ENCODE measurements around the gene PTPRG. TPM values are rescaled to one million over a fixed set of nuclear protein-coding genes. Genes with fewer than 3 reads are reported as not detected.

Gene PTPRG
- total RNA-seq, 1 experiment from 2014 or later, result 0.74 TPM

DNA sequence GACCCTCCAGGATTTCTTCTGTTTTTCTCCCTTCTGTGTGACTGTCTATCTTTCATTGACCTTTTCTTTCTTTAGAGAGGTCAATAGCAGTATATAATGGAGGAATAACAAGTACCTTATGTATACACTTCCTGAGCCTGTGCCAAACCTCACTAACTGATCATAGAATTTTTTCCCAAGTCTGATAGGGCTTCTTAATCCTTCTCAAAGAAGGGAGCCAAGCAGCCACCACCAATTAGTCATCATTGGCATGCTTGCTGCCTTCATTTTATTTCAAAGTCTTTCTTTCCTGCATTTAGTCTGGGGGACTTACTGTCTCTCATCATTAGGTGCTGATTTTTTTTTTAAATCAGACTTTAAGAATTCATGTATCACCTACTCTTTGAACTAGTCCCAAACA is 485.0 kb downstream of the PTPRG start:
- Histone ChIP-seq H3K27ac (ENCODE audit: low read length) (no peak overlapping the region), H3K4me1 (ENCODE audit: control insufficient read depth, insufficient read depth, low read length) (no peaks in the 10 kb centered on the region), H3K36me3 (ENCODE audit: control insufficient read depth, insufficient read depth, low read length) (no peaks in the 10 kb centered on the region), H3K27me3 (ENCODE audit: control insufficient read depth, insufficient read depth, low read length) (no peaks in the 10 kb centered on the region), H3K4me3 (ENCODE audit: low read depth in 2 of 2, low read length in 2 of 2) (no peak overlapping the region), H3K9me3 (ENCODE audit: control insufficient read depth, insufficient read depth, low read depth, low read length) (no peaks in the 10 kb centered on the region)
- ChIA-PET CTCF (no interaction called here), POLR2A (no interaction called here)
- DNase-seq (ENCODE audit: low read depth, low spot score), result no peak
- no TSS peak for BruUV-seq (replicated peaks)
- intact Hi-C loops (cut with micrococcal nuclease; ENCODE audit: unreplicated experiment) (no loop called here), in situ Hi-C loops (cut with HindIII; ENCODE audit: low pct_unique_long_range_greater_than_20kb, low sequenced_read_pairs) (no loop called here)
- no peak for ATAC-seq
- TF ChIP-seq POLR2AphosphoS5 (IDR thresholded peaks at IDR 0.05; ENCODE audit: low read depth, low read length) (no peak), SIN3A (IDR thresholded peaks at IDR 0.05; ENCODE audit: borderline replicate concordance, insufficient read depth, low read depth, low read length) (no peak), TCF7L2 (IDR thresholded peaks at IDR 0.05; ENCODE audit: low read depth, low read length) (no peak)
- TF ChIP-seq, protein P1, sequence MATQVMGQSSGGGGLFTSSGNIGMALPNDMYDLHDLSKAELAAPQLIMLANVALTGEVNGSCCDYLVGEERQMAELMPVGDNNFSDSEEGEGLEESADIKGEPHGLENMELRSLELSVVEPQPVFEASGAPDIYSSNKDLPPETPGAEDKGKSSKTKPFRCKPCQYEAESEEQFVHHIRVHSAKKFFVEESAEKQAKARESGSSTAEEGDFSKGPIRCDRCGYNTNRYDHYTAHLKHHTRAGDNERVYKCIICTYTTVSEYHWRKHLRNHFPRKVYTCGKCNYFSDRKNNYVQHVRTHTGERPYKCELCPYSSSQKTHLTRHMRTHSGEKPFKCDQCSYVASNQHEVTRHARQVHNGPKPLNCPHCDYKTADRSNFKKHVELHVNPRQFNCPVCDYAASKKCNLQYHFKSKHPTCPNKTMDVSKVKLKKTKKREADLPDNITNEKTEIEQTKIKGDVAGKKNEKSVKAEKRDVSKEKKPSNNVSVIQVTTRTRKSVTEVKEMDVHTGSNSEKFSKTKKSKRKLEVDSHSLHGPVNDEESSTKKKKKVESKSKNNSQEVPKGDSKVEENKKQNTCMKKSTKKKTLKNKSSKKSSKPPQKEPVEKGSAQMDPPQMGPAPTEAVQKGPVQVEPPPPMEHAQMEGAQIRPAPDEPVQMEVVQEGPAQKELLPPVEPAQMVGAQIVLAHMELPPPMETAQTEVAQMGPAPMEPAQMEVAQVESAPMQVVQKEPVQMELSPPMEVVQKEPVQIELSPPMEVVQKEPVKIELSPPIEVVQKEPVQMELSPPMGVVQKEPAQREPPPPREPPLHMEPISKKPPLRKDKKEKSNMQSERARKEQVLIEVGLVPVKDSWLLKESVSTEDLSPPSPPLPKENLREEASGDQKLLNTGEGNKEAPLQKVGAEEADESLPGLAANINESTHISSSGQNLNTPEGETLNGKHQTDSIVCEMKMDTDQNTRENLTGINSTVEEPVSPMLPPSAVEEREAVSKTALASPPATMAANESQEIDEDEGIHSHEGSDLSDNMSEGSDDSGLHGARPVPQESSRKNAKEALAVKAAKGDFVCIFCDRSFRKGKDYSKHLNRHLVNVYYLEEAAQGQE (IDR thresholded peaks at IDR 0.05; ENCODE audit: insufficient read depth in 1 of 2, low read depth in 2 of 2, low read length in 1 of 2), result no peak
- TF ChIP-seq, protein P2, sequence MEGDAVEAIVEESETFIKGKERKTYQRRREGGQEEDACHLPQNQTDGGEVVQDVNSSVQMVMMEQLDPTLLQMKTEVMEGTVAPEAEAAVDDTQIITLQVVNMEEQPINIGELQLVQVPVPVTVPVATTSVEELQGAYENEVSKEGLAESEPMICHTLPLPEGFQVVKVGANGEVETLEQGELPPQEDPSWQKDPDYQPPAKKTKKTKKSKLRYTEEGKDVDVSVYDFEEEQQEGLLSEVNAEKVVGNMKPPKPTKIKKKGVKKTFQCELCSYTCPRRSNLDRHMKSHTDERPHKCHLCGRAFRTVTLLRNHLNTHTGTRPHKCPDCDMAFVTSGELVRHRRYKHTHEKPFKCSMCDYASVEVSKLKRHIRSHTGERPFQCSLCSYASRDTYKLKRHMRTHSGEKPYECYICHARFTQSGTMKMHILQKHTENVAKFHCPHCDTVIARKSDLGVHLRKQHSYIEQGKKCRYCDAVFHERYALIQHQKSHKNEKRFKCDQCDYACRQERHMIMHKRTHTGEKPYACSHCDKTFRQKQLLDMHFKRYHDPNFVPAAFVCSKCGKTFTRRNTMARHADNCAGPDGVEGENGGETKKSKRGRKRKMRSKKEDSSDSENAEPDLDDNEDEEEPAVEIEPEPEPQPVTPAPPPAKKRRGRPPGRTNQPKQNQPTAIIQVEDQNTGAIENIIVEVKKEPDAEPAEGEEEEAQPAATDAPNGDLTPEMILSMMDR (IDR thresholded peaks at IDR 0.05), result no peak

DNA sequence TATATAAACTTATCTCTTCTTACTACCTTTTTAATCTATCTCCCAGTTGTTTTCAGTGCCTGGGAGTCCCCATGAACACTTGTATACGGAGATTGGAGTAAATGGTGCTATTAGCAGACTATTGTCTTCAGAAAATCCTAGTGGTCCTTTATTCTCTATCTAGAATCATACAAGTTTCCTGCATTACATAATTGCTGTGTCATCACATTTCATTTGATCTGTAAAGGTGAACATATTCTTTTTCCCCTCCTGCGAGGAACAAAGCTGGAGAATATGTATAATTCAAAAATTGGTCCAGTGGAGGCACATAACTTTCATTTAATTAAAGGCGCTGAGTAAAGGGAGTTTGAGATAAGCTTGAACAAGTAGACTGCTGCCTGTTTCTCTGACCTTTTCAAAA is 487.2 kb downstream of the PTPRG start:
- ATAC-seq (no peak), DNase-seq (ENCODE audit: low read depth, low spot score) (no peak)
- Histone ChIP-seq H3K9me3 (ENCODE audit: control insufficient read depth, insufficient read depth, low read depth, low read length) (no peaks in the 10 kb centered on the region), H3K4me3 (ENCODE audit: low read depth in 2 of 2, low read length in 2 of 2) (no peak overlapping the region), H3K4me1 (ENCODE audit: control insufficient read depth, insufficient read depth, low read length) (no peaks in the 10 kb centered on the region), H3K36me3 (ENCODE audit: control insufficient read depth, insufficient read depth, low read length) (no peaks in the 10 kb centered on the region), H3K27me3 (ENCODE audit: control insufficient read depth, insufficient read depth, low read length) (no peaks in the 10 kb centered on the region), H3K27ac (ENCODE audit: low read length) (no peak overlapping the region)
- in situ Hi-C loops (cut with HindIII; ENCODE audit: low pct_unique_long_range_greater_than_20kb, low sequenced_read_pairs), result no loop called here
- intact Hi-C loops (cut with micrococcal nuclease; ENCODE audit: unreplicated experiment), result no loop called here
- BruUV-seq (replicated peaks), result no TSS peak
- ChIA-PET CTCF (no interaction called here), POLR2A (no interaction called here)
- TF ChIP-seq POLR2AphosphoS5 (IDR thresholded peaks at IDR 0.05; ENCODE audit: low read depth, low read length) (no peak), TCF7L2 (IDR thresholded peaks at IDR 0.05; ENCODE audit: low read depth, low read length) (no peak), SIN3A (IDR thresholded peaks at IDR 0.05; ENCODE audit: borderline replicate concordance, insufficient read depth, low read depth, low read length) (no peak)
- TF ChIP-seq, protein P2 (IDR thresholded peaks at IDR 0.05), result no peak
- TF ChIP-seq, protein P1 (IDR thresholded peaks at IDR 0.05; ENCODE audit: insufficient read depth in 1 of 2, low read depth in 2 of 2, low read length in 1 of 2), result no peak

Data from Panc1 (cell line).